NCI-H1930 (cell line): ENCODE measurements around the gene ST6GALNAC1.
"Not testable (repeated sequence)": the region's sequence is repeated elsewhere in the genome, so short reads cannot be mapped to it uniquely, and the experiment has no call there.

Experiments used
- DNase-seq, 2 experiments: peaks; one replicate each; lab custom pipeline; 2025; lab: John Stamatoyannopoulos, UW

ST6GALNAC1 gene

DNA sequence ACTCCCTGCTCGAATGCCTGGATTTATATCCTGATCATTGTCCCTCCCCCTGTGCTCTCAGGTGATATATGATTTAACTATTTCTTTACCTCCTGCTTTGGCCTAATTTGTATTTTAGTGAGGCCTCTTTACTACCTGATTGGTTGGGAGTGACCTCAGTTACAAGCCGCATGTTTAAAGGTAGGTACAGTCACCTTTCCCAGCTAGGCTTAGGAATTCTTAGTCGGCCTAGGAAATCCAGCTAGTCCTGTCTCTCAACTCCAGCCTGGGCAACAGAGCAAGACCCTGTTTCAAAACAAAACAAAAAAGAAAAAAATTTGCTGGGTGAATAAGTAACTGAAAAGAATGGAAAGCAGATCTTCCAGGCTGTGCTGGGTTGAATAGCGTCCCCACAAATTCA, 31.1 kb downstream of the ST6GALNAC1 start:
- no peak for DNase-seq

DNA sequence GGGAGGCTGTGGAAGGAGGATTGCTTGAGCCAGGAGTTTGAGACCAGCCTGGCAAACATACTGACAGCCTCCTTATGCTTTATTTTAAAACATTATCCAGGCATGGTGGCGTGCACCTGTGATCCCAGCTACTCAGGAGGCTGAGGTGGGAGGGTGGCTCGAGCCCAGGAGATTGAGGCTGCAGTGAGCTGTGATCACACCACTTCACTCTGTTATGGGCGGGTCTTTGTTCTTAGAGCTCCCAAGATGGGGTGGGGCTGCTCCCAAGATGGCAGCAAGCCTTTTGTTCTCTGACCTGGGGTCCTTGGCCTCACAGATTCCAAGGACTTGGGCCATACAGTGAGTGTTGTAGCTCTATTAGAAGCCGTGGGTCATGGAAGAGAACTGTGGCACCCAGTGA, 31.8 kb downstream of the ST6GALNAC1 start:
- no peak for DNase-seq

DNA sequence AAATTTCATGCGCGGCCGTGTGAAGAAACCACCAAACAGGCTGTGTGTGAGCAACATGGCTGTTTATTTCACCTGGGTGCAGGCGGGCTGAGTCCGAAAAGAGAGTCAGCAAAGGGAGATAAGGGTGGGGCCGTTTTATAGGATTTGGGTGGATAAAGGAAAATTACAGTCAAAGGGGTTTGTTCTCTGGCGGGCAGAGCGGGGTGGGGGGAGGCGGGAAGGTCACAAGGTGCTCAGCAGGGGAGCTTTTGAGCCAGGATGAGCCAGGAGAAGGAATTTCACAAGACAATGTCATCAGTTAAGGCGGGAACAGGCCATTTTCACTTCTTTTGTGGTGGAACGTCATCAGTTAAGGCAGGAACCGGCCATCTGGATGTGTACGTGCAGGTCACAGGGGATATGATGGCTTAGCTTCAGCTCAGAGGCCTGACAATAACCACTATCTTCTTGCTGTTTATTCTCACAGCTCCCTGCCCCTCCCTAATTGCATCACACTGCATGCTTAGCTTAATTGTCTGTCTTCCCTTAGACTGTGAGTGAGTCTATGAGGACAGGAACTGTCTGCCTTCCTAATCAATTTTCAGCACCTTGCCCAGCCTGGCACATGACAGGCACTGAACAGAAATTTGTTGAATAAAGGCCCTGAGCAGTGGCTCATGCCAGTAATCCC, 32.3 kb downstream of the ST6GALNAC1 start:
- DNase-seq: not testable (repeated sequence)

DNA sequence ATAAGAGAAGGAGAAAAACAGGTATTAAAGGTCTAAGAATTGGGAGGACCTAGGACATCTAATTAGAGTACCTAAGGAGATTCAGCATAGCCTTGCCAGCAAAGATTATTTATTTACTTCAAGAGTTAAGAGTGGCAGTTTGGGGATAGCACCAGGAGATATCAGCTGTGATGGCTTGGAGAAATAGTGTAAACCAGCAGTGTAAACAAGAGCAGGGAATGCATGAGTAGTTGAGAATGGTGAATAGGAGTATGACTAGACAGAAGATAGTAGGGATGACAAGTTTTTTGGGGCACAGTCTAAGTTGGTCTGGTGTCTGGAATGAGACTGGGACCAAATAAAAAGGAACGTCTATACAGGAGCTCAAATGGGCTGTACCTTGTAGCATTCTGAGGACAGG, 36.9 kb downstream of the ST6GALNAC1 start:
- DNase-seq: not testable (repeated sequence)

DNA sequence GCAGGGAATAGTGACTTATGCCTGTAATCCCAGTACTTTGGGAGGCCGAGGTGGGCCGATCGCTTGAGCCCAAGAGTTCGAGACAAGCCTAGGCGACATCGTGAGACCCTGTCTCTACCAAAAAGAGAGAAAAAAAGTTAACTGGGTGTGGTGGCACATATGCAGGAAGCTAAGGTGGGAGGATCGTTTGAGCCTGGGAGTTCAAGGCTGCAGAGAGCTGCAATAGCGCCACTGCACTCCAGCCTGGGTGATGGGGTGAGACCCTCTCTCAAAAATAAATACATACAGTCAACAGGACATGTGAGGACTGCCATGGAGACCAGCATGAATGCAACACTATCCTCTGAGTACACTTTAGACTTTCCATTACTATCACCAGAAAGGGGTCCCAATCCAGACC, 42.5 kb downstream of the ST6GALNAC1 start:
- DNase-seq: no peak

DNA sequence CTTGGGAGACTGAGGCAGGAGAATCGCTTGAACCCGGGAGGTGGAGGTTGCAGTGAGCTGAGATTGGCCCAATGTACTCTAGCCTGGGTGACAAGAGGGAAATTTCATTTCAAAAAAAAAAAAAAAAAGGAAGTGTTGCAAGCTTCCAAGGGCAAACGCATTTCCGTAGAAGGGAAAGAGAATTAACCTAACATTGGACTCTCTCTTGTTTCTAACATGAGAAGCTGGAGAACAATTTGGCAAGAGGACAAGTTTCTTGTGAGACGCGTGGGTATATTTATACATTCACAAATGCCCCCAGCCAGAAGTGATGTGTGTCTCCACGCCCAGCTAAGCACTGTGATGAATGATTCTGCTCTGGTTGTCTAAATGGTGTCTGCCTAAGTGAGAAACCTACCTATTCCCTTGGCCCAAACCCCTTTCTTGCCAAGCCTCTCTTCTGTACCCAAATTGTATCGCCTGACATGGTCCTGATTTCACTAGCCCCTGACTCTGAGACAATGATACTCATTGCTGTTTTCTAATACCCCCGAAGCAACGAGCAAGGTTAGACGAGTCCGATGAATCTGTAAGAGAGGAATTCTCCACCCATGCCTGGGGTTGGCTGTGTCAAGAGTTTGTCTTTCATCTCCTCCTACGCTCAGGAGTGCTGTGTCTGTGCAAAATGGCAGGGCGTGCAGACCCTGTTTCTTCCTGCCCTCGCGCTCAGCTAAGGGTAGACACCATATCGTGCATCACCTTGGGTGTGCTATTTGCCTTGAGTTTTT, 43.7 kb downstream of the ST6GALNAC1 start:
- DNase-seq: no peak

DNA sequence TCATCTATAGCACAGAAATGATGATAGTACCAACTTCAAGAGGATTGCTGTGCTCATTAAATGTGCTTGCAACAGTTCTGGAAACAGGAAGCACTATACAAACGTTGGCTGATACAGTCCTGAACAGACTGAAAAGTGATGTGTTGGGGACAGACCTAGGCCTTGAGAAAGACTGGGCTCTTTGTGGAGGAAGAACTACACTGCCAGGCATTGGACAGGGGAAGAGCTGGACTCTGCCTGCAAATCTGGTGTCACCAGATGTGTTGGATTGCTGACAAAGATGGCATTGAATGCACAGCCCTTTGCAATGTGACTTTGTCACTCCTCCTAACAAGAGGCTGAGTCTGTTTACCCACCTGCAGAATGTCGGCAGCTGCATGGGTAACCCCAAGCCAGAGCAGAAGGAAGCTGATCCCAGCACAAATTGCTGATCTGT, 45.5 kb downstream of the ST6GALNAC1 start:
- DNase-seq: peak in 1 of 2 experiments; percentile 24

DNA sequence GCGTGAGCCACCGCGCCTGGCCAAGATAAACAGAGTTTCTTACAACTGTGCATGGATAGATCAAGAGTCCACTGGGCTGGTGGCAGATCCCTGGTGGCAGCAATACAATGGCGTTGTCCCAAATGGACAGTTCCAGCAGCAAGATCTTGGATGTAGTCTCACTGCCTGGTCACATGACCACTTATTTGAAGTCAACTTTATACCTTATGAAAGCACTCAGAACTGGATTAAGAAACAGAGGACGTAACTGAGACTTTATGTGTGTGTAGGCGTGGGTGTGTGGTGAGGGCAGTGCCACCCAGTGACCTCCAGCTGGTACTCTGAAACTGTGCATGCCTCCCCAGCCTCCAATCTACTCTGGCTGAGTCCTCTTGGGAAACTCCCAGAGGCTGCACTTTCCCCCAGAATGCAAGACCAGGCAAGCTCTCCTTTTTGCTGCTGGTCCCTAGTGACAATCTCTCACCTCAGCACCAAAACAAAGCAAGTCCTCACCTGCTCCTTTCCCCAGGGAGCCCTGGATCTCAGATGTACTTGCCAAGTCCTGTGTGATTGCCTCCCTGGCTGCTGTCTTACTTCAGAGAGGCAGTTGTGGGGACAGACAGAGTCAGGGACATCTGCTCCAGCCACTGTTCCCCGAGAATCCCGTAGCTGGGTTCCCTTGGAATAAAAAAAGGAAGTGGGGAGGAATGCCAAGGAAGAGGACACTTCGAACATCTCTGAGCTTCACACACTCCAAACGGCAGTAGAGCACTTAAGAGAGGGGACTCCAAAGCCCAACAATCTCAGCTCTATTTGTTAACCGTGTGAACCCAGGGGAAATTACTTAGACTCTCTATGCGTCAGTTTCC, 46.2 kb downstream of the ST6GALNAC1 start:
- peak in 1 of 2 experiments; percentile 29 for DNase-seq

DNA sequence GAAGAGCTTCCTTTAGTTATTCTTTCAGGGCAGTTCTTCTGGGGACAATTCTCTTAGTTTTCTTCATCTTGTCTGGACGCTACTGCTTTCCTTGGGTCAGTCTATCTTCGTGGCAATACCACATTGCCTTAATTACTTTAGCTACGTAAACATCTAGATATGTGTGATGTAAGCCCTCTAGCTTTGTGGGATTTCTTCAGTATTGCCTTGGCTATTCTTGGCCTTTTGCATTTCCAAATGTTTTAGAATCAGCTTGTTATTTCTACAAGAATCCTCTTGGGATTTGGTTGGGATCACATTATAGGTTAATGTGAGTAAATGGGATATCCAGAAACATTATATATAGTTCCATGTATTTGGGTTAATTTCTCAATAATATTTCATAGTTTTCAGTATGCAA, 48.9 kb downstream of the ST6GALNAC1 start:
- no peak for DNase-seq

DNA sequence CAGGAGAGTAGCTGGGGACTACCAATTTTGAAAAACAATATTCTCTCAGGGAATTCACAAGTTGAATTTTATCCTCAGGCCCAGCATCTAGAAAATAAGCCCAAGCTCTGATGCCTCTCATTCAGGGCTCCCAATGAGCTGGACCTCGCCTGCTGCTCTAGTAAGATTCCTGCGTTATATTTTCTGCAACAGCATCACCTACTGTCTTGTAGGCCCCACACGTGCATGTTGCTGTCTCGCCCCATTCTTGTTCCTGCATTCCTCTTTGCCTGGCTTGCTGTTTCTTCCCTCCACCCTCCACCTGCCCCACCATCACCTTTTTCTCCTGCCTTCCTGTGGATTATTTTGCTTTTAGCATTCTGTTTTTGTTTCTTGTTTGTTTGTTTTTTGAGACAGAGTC, 49.6 kb downstream of the ST6GALNAC1 start:
- DNase-seq: no peak

DNA sequence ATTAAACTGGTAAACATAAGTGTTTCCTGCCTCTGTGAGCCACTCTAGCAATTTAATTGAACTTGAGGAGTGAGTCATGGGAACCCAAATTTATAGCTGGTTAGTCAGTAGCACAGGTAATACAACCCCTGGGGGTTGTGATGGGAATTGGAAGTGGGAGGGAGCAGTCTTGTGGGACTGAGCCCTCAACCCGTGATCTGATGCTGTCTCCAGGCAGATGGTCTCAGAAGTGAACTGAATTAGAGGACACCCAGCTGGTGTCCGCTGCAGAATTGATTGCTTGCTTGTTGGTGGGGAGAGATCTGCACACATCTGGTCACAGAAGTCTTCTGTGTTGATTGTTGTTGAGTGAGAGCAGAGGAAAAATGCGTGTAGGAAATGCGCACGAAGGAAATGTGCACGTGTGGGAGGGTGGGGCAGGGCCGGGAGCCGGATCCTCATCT, 50.2 kb downstream of the ST6GALNAC1 start:
- no peak for DNase-seq

DNA sequence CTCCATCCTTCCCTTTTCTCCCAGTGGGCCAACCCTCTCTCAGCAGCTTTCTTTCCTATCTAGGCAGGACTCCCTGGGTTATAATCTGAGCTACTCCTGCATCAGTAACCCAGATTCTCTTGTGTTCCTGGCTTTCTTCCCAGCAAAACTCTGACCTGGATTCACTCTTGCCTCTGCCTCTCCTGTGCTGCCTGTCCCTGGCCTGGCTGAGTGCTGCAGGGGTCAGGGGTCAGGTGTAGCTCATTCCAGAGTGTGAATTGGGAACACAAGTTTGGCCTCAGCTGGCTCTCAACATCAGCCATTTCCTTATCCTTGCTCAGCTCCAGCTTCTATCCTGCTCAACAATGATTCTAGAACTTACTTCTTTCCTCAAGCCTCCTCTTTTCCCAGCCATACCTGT, 55.4 kb downstream of the ST6GALNAC1 start:
- no peak for DNase-seq

DNA sequence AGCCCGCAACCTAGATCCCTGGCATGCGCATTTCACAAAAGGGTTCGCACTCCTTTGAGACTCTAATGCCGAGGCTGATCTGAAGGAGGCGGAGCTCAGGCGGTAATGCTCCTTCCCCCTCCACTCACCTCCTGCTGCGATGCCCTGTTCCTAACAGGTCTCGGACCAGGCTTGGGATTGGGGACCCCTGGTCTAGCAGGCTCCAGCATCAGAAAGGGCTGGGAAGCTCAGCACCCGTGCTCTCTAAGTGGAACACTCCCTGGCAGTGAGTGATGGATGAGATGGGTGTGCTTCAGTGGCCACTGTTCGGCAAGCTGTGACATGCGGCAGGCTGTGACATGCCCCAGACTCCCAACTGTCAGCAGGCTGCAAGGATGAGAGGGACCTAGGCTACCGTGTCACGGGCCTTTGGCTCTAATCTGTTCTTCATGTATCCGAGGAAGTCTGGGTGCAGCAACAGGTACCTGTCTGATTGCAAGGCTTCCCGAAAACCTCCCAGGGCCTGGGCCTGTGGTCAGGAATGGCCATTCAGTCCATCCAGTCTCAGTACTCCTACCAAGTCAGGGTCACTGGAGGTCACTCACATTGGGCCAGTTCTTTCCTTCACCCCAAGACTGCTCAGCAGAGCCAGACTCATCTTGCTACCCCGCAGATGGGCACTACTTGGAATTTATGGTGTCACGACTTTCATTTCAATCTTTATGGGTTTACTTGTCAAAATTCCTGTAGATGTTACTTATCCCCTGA, 56.6 kb downstream of the ST6GALNAC1 start:
- no peak for DNase-seq

DNA sequence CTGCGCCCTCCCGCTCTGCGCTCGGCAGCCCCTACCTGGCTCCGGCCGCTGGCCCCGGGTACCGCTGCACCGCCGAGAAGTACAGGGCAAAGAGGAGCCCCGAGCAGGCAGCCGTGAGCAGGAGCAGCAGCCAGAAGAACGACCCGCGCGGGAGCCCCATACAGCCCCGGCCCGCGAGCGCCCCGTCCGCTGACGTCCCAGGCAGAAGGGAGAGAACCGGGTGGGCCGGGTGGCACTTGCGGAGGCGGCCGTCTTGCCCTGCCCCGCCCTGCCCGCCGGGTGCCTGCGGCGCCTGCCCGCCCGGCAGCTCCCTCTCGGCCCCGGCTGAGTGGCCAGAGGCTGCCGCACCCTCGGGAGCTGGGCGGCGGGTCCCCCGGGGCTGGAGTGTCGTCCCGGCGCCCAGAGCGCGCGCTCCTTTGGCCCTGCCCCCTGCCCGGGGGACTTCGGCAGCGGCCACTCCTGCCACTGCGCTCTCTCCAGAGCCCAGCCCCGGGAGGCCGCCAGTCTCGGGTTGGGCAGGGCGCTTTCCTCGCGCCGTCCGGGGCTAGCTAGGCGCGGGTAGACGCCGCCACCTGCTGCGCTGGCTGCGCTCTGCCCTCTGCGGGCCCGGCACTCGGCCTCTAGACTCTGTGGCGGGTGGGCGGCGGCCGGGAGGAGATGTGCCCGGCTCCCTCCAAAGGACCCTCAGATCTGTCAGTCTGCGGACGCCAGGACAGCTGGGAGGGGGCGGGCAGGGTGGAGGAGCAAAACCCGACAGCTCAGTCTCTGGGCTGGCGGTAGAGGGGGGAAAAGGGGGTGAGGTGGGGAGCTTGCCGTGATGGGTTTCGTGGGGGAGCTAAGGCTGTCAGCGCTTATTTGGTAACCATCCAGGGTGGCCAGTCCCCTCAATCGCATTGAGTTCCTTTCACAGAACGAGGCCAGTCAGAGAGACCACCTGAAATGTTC, 57.6 kb downstream of the ST6GALNAC1 start, which contains the start of gene ST6GALNAC2:
Gene ST6GALNAC2 (minus strand): TSS at position 212 of the 945 bp plus-strand sequence. CDS start 52 bp downstream, at position 160.
- DNase-seq: peak in 1 of 2 experiments; percentile 31

DNA sequence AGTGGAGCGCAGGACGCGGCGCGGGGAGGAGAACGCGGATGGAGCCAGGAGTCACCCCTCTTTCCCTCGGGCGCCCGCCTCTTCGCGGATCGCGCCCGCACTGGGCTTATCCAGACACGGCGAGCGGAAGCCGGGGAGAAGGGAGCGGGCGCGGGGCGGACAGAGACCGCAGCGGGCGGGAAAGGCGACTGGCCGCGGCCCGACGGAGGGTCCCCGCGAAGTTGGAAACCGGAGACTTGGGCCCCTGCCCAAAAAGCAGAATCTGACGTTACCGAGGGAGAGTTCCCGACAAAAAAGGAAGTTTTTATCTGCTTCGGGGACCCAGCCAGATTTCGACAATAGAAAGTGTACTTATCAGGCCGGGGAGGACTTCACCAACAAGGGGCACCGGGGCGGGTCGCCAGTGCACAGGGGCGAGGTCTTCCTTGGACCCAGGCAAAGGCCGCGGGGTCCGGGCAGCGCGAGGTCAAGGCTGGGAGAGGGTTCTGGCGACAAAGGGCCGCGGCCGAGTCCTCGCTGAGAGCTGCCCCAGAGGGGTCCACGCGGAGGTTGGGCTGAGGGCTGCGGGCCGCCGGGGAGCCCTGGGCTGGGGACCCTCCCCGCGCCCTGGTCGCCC, 58.4 kb downstream of the ST6GALNAC1 start:
- DNase-seq: no peak

DNA sequence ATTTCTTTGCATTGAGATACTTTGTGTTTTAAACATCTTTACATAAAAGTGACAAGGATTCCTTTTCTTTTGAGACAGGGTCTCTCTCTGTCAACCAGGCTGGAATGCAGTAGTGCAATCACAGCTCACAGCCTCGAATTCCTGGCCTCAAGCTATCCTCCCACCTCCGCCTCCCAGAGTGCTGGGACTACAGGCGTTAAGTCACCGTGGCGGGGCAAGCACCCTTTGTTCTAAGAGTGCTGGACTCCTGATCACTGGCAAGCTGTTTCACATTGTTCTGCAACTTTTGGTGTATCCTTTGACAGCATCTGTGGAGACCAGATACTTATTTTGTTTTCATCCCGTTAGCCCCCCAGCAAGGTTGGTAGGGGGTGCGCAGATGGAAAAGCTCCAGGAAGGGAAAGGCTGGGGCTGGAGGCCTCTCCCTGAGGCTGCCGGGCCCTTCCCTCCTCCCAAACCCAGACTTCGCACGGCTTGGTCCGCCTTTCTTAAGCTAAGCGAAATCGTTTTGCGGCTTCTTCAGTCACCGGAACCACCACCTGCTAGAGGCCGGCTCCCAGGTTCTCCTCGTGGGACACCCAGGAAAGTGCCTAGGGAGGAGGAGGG, 59.0 kb downstream of the ST6GALNAC1 start:
- DNase-seq: no peak

DNA sequence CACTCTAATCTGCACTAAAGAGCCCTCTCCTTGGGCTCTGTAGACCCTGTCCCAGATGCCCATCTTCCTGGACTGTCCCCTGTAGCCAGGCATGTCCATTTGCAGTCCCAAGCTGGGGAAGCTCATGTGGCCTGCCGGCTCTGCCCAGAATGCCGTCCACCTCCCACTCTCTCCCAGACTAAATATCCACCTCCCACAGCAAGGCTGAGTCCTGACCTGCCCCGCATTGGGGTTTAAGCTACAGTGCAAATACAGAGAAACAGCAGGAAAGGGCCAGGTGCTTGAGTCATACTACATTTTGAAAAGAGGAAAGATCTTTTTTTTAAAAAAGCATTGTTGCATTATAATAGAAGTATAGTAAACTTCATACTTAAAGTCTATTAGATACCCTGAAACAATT, 60.9 kb downstream of the ST6GALNAC1 start:
- DNase-seq: no peak

DNA sequence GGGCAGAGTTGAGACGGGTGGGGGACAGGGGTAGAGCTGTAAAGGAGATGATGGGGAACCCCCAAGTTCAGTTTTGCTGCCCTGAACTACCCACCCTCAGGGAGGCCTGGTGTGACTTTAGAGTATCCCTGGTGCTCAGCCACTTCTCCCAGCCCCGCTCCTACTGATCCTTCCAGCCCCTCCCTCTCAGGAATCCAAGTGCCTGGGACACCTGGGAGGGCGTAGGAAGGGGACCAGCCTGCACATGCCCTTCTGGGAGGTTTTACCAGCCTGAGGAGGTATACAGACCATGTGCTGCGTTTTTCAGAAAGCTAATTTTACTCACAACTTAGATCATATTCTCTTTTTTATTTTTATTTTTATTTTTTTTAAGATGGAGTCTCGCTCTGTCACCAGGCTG, 62.0 kb downstream of the ST6GALNAC1 start:
- DNase-seq: no peak

DNA sequence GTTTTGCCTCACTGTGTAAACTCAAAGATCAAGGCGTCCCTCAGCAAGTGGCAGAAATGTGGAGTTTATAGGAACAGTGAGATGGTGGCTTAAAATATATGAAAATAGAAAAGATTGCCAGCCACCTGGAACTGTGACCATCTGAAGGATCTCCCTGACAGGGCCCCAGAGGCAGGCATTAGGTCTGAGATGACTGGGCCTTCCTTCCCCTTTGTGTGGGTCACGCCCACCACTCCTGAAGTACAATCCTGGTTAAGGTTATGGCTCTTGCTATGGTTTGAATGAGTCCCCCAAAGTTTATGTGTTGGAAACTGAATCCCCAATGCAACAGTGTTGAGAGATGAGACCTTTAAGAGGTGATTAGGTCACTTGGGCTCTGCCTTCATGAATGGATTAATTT, 64.3 kb downstream of the ST6GALNAC1 start:
- DNase-seq: no peak

DNA sequence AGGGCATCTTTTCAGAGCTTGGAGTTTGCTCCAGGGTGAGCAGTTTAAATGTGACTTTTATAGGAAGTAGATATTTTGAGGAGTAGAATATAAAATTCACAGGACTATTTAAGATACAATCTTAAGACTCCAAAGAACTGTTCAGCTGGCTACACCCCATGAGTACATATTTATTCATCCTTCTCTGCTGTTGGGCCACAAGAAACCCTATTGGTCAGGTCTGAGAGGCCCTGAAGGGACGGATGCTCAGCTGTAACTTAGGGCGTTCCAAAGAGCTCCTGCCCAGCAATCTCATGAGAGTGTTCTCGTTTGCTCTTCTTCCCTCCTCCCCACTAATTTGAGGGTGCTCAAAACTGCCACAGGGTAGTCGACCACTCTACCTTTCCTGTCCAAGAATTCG, 65.2 kb downstream of the ST6GALNAC1 start:
- no peak for DNase-seq
